Measurements from ENCODE around the gene C2orf42. TPM values are rescaled to one million over a fixed set of nuclear protein-coding genes. Genes with fewer than 3 reads are reported as not detected.

Gene C2orf42
- polyA plus RNA-seq, 3 donors, result 3.0 to 5.5 (median 4.0) TPM

DNA sequence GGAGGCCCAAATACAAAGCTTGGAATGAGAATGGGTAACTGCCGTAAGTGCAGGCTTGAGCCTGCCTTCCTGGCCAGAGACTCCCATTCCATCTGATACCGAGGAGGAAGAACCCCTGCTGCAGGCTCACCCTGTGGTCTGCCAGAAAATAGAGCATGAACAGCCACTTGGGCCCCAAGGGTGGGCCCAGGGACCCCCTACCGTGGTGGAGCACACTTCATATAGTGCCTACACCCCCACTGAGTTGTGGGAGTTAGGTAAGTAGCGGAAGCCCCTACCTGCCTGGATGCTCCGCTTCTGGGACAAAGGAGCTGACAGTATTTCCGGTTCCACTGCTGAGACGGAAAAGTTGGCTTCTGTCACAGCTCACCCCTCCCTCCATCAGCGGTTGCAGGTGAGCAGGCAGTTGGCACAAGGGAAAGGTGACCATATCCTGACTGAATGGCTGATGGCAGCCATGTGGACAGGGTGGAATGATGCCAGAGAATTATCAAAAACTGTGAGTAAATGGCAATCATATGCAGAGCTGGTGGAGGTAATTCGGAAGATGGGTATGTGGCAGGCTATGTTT is 11.5 kb upstream of the C2orf42 start:
- TF ChIP-seq, protein P1, sequence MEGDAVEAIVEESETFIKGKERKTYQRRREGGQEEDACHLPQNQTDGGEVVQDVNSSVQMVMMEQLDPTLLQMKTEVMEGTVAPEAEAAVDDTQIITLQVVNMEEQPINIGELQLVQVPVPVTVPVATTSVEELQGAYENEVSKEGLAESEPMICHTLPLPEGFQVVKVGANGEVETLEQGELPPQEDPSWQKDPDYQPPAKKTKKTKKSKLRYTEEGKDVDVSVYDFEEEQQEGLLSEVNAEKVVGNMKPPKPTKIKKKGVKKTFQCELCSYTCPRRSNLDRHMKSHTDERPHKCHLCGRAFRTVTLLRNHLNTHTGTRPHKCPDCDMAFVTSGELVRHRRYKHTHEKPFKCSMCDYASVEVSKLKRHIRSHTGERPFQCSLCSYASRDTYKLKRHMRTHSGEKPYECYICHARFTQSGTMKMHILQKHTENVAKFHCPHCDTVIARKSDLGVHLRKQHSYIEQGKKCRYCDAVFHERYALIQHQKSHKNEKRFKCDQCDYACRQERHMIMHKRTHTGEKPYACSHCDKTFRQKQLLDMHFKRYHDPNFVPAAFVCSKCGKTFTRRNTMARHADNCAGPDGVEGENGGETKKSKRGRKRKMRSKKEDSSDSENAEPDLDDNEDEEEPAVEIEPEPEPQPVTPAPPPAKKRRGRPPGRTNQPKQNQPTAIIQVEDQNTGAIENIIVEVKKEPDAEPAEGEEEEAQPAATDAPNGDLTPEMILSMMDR (IDR thresholded peaks at IDR 0.05), result no peak
- Mint-ChIP-seq H3K9me3 (peaks cover 0 to 5% (median 0%) of the 10 kb centered on the region in 7 donors), H3K4me1 (no peaks in the 10 kb centered on the region), H3K36me3 (no peaks in the 10 kb centered on the region), H3K27ac (no peak overlapping the region), H3K4me3 (no peak overlapping the region), H3K27me3 (ENCODE audit: low read depth in 3 of 3) (peaks cover 0 to 1% (median 0%) of the 10 kb centered on the region in 3 donors)
- H3K36me3 ChIP-seq (replicated peaks in 1 of 2; ENCODE audit: control insufficient read depth in 1 of 2, insufficient read depth in 2 of 2, low read length in 2 of 2), result no peaks in the 10 kb centered on the region
- no peak overlapping the region for H3K9ac ChIP-seq (ENCODE audit: insufficient read depth, low read length, poor library complexity, severe bottlenecking)
- intact Hi-C loops (cut with micrococcal nuclease), result no loop called here
- WGBS (ENCODE audit: insufficient coverage), result 100% methylated on average over 3 of the region's 9 CpGs
- H3K4me1 ChIP-seq (ENCODE audit: control insufficient read depth in 1 of 2, insufficient read depth in 2 of 2, low read length in 2 of 2), result no peaks in the 10 kb centered on the region
- H3K27me3 ChIP-seq (ENCODE audit: control insufficient read depth in 2 of 2, insufficient read depth in 2 of 2, low read length in 2 of 2), result no peaks in the 10 kb centered on the region
- no peak for DNase-seq
- no peak overlapping the region for H3K4me3 ChIP-seq (replicated peaks in 1 of 3; ENCODE audit: low read depth in 2 of 3, low read length in 3 of 3)
- H2AFZ ChIP-seq (ENCODE audit: insufficient read depth, low read depth, low read length, poor library complexity, severe bottlenecking), result no peak overlapping the region
- H3K4me2 ChIP-seq (replicated peaks; ENCODE audit: extremely low read depth, low read length, poor library complexity, severe bottlenecking), result no peak overlapping the region
- no peaks in the 10 kb centered on the region for H3K9me3 ChIP-seq (replicated peaks in 1 of 2; ENCODE audit: control insufficient read depth in 1 of 2, insufficient read depth in 1 of 2, low read length in 2 of 2)
- no peaks in the 10 kb centered on the region for H3K79me2 ChIP-seq (ENCODE audit: insufficient read depth, low read length)
- H3K27ac ChIP-seq (ENCODE audit: low read depth in 1 of 2, low read length in 2 of 2), result no peak overlapping the region
- H4K20me1 ChIP-seq (ENCODE audit: insufficient read depth, low read length), result no peaks in the 10 kb centered on the region

DNA sequence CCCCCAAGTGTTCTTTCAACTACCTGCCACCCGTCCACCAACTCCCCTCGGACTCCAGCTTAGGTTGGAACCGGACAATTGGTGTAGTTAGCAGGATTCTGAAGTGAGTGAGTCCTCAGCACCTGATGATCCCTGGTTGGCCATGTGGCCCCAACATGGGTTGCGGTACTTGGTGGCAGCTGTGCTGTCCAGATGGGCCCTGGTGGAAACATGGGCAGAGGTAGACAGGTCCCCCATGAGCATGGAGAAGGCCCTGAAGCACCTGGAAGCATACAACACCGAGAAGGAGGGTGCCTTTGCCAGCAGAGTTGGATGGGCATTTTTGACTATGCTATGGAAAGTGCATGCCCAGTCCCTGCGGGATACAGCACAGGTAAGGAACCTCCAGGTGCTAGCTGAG is 11.0 kb upstream of the C2orf42 start:
- Histone ChIP-seq H3K79me2 (ENCODE audit: insufficient read depth, low read length) (no peaks in the 10 kb centered on the region), H4K20me1 (ENCODE audit: insufficient read depth, low read length) (no peaks in the 10 kb centered on the region), H3K27ac (ENCODE audit: low read depth in 1 of 2, low read length in 2 of 2) (no peak overlapping the region), H3K4me3 (replicated peaks in 1 of 3; ENCODE audit: low read depth in 2 of 3, low read length in 3 of 3) (no peak overlapping the region), H3K36me3 (replicated peaks in 1 of 2; ENCODE audit: control insufficient read depth in 1 of 2, insufficient read depth in 2 of 2, low read length in 2 of 2) (no peaks in the 10 kb centered on the region), H3K4me1 (ENCODE audit: control insufficient read depth in 1 of 2, insufficient read depth in 2 of 2, low read length in 2 of 2) (no peaks in the 10 kb centered on the region), H3K4me2 (replicated peaks; ENCODE audit: extremely low read depth, low read length, poor library complexity, severe bottlenecking) (no peak overlapping the region), H3K27me3 (ENCODE audit: control insufficient read depth in 2 of 2, insufficient read depth in 2 of 2, low read length in 2 of 2) (no peaks in the 10 kb centered on the region), H2AFZ (ENCODE audit: insufficient read depth, low read depth, low read length, poor library complexity, severe bottlenecking) (no peak overlapping the region), H3K9me3 (replicated peaks in 1 of 2; ENCODE audit: control insufficient read depth in 1 of 2, insufficient read depth in 1 of 2, low read length in 2 of 2) (no peaks in the 10 kb centered on the region), H3K9ac (ENCODE audit: insufficient read depth, low read length, poor library complexity, severe bottlenecking) (no peak overlapping the region)
- Mint-ChIP-seq H3K36me3 (no peaks in the 10 kb centered on the region), H3K4me3 (no peak overlapping the region), H3K27me3 (ENCODE audit: low read depth in 3 of 3) (peaks cover 0 to 1% (median 0%) of the 10 kb centered on the region in 3 donors), H3K4me1 (no peaks in the 10 kb centered on the region), H3K9me3 (peaks cover 0 to 5% (median 0%) of the 10 kb centered on the region in 7 donors), H3K27ac (no peak overlapping the region)
- no peak for DNase-seq
- intact Hi-C loops (cut with micrococcal nuclease), result no loop called here
- 100% methylated on average over 4 of the region's 6 CpGs for WGBS (ENCODE audit: insufficient coverage)
- TF ChIP-seq, protein P1 (IDR thresholded peaks at IDR 0.05), result no peak

Measured in CD14-positive monocyte (primary cell).